Activated CD8-positive, alpha-beta memory T cell treated with anti-CD3 and anti-CD28 coated beads, Interleukin-2, amount 50 U/mL, for 24 hours (primary cell): Measurements from ENCODE around the gene PFKFB1.
"Not testable (repeated sequence)": the region's sequence is repeated elsewhere in the genome, so short reads cannot be mapped to it uniquely, and the experiment has no call there.

ENCODE experiments used
- DNase-seq: peaks from one replicate; pipeline ENCODE4 v3.0.0-alpha.2; 2020; ENCODE audit errors: extremely low read depth

PFKFB1 gene

GRCh38 chrX:54992911-54993622, 921 bp downstream of the PFKFB1 start:
- DNase-seq = no peak

GRCh38 chrX:54991706-54992105, 2.3 kb downstream of the PFKFB1 start:
- DNase-seq = no peak

- DNase-seq = not testable (repeated sequence)
Observed at GRCh38 chrX:54983306-54983705, 10.7 kb downstream of the PFKFB1 start.

GRCh38 chrX:54980334-54980733, 13.7 kb downstream of the PFKFB1 start:
- DNase-seq = no peak

GRCh38 chrX:54979432-54979831, 14.6 kb downstream of the PFKFB1 start:
- DNase-seq = no peak

GRCh38 chrX:54978448-54978847, 15.5 kb downstream of the PFKFB1 start:
- no peak for DNase-seq

- no peak for DNase-seq
Observed at GRCh38 chrX:54977387-54977786, 16.6 kb downstream of the PFKFB1 start.

GRCh38 chrX:54964766-54965497, 29.1 kb downstream of the PFKFB1 start:
- no peak for DNase-seq

- no peak for DNase-seq
Observed at GRCh38 chrX:54961750-54962149, 32.2 kb downstream of the PFKFB1 start.

GRCh38 chrX:54950730-54951375, 43.1 kb downstream of the PFKFB1 start:
- no peak for DNase-seq

- no peak for DNase-seq
Observed at GRCh38 chrX:54945224-54945623, 48.8 kb downstream of the PFKFB1 start.

- no peak for DNase-seq
Observed at GRCh38 chrX:54944816-54945215, 49.2 kb downstream of the PFKFB1 start.

- no peak for DNase-seq
Observed at GRCh38 chrX:54937416-54937815, 56.6 kb downstream of the PFKFB1 start.

GRCh38 chrX:54935306-54935705, 58.7 kb downstream of the PFKFB1 start:
- DNase-seq = no peak

GRCh38 chrX:54934890-54935289, 59.1 kb downstream of the PFKFB1 start:
- DNase-seq = no peak

GRCh38 chrX:54934058-54934457, 59.9 kb downstream of the PFKFB1 start:
- no peak for DNase-seq

- DNase-seq = no peak
Observed at GRCh38 chrX:54933150-54933826, 60.7 kb downstream of the PFKFB1 start.

GRCh38 chrX:54931107-54931506, 62.9 kb downstream of the PFKFB1 start:
- DNase-seq = no peak

GRCh38 chrX:54930291-54931049, 63.5 kb downstream of the PFKFB1 start:
- DNase-seq = no peak

GRCh38 chrX:54928876-54929275, 65.1 kb downstream of the PFKFB1 start:
- no peak for DNase-seq

GRCh38 chrX:54926978-54927377, 67.0 kb downstream of the PFKFB1 start:
- DNase-seq = no peak

- no peak for DNase-seq
Observed at GRCh38 chrX:54923376-54923775, 70.6 kb downstream of the PFKFB1 start.
